NCI-H2196 (cell line): ENCODE measurements around the gene SLC4A4.

ENCODE experiments used
- DNase-seq: peaks from one replicate; lab custom pipeline; 2025; ENCODE audit not compliant: unreplicated experiment; lab: John Stamatoyannopoulos, UW

SLC4A4 gene

DNA sequence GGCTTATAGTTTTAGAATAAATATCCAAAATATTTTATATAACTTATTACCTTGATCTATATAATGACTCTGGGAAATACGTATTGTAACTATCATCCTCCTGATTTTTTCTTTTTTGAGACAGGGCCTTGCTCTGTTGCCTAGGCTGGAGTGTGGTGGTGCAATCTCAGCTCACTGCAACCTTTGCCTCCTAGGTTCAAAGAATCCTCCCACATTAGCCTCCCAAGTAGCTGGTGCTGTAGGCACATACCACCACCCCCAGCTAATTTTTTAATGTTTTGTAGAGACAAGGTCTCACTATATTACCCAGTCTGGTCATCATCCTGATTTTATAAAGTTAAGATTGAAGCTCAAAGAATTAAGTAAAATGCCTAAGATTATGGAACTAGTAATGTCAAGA, 193.6 kb downstream of the SLC4A4 start:
- DNase-seq: no peak

DNA sequence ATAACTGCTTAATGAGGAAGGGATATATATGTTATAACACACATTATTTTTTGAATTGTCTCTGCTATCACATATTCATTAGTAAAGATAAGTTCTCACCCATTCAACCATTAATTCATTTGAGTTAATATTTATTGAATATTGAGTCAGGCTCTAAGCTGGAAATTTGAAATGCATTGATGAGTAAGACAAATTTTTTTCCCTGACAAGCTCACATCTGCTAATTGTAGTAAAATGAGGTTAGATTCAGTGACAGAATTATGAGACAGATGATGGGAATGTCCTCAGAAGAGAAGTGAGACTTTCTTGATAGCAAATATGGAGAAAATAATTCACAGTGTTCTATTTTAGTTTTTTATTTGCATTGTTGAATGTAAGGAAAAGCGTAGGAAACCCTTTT, 194.3 kb downstream of the SLC4A4 start:
- no peak for DNase-seq

DNA sequence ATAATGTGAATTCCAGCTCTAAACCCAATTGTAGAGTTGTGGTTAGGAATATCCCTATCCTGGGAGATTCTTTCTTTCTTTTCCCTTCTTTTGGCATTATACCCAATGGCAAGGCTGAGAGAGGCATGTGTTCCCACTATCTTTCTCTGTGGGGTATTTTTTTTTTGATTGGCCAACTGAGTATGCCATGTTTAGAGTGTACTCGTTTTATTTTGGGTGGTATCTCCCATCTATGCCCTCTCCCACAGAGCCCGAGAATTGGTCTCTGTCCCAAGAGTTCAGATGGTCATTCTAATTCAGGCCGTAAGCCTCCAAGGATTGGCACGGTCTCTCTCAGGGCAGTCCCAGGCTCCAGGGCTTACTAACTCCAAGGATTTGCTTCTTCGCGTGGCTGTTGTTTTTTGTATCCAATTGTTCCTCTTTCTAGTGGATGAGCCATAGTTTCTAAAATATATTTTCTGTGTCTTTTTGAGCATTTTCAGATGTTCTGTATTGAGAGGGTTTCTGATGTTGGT, 198.8 kb downstream of the SLC4A4 start:
- DNase-seq: no peak

DNA sequence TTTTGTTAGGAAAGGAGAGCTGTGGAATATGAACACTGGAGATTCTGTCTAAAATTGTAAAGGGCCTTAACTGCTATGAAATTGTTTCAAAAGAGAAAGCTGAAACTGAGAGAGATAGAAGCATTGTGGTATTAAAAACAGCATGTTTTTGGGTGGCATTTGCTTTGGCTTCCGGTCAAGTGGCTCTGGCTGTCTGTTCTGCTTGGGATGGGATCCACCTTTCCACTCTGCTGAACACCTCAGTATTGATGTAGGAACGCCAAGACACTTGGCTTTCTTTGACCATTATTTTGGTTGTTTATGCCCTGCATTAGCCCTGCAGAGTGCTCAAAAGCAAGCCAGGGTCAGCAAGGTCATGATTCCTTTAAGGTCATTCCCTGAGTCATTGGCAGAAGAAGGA, 199.7 kb downstream of the SLC4A4 start:
- DNase-seq: no peak

DNA sequence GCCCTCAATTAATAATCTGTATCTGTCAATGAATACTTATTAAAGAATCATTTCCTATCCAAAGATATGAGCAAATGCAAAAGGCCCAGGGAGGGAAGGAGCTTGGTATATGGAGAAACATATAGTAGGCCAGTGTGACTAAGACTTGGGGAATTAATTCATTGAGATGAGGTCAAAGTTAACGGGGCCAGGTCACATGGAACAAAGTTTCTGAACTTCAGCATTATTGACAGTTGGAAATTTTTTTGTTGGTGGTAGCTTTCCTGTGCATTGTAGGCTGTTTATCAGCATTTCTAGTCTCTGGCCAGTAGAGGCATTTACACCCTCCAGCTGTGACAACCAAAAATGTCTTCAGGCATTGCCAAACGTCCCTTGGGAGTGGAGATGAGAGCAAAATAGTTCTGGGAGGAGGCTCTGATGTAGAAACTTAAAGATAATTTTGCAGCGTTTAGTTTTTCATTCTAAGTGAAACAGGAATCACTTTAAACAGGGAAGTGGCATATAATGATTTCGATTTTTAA, 202.0 kb downstream of the SLC4A4 start:
- no peak for DNase-seq

DNA sequence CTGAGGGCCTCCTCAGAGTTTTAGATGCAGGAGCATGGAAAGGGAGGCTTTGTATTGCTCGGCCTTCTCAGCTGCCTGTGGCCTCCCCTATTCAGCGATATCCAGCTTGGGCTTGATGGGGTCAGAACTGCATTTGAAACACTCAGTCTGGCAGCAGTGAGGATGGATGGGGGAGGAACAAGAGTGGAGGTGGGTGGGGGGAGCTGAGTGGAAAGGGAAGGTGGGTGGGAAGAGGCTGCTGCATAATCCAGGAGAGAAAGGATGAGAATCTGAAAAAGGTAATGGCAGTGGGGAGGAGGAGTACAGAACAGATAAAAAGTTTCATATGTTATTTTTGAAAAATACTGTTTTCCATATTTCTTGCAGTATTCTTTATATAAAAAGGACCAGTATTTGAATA, 202.7 kb downstream of the SLC4A4 start:
- DNase-seq: no peak

DNA sequence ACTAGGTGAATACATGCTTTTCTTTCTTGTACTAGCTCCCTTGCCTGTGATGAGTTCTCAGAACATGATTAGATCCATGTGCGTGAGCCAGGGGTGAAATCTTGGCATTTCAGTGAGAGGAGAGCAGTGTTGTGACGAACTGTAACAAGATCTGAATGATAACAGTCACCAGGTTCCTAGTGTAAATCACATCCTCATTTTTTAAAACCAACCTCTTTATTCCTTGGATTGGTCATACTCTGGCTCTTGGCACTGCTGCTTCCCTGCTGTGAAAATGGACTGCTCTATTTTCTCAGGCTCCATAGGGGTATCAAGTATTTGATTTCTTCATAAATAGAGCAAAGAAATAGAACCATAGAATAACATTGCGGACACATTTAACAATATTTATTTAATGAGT, 206.3 kb downstream of the SLC4A4 start:
- peak; percentile 33 for DNase-seq

DNA sequence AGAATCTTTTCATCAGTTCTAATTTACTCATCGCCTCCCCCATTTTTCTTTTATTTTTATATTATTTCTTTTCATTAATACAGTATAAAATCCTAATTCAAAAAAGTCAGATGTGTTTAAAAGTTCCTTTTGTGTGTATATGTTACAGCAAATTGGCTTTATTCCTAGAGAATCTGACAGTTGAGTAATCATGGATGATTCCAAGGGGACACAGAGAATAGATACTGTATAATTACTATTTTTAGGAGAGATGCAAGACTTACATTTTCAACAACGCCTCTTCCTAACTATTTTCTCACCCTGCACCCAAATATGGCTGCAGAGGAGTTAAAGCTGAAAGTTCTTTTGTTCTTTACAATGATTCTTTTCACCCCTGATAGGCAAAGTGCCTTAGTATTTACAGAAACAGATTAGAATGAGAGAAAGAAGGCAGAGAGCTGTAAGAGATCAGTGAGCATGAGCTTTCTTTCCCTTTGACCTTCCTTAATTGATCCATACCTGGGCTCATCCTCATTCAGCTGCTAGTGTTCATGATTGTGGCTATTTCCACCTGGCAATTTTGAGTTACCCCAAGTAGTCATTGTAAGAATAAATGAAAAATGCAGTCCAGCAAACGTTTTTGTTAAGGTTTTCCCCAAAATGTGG, 210.8 kb downstream of the SLC4A4 start:
- no peak for DNase-seq

DNA sequence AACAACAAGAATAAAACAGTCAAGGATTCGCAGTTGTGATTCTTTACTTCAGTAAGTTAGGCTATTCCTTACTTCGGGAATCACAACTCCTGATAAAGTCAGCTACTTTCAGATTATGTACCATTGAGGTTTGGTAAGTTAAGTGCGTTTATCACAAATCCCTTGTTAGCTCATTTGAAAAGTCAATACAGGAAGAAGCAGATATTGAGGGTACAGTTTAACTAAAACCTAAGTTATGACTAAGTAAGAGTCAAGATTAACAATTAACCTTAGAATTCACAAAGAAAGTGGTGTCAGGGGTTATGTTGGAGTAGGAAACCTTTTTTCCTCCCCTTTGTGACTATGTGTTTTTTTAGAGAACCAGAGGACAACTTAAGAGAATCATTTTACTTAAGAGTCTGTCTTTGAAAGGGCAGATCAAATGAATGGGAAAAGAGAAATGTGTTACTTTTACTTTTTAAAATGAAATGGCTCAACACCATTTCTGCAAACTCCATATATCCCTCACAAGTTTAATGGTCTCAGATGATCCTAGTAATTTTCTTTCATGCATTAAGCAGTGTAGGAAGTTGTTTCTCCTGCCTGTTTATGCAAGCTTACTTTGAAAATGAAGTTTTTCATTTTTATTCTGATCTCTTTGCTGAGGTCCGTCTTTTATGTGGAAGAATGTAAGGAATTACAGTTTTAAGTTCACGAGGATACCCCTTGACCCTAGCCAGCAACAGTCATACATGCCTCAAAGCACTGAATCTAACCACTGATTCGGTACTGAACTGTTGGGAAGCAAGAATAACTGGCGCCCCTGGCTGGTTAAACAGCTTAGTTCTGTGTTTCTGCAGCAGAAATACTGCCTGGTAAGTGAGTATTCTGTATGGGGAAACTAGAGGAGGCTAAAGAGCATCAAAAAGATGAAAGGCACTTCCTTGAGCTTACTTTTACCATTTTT, 211.7 kb downstream of the SLC4A4 start:
- DNase-seq: no peak

DNA sequence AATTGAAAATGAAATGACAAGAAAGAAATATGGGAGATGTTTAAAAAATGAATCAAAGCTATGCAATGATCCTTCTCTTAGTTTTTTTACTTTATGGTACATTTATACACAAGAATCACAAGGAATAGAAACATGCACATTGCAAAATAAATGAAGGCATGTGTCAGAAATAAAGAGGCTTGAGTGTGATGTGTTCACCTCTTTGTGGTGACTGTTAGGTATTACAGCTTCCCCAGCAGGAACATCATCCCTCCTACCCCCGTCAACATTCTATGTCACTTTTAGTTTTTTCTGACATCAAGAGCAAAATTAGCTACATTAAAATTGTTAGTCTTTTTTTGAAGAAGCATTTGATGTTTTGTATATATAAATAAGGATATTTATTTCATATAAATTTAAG, 214.8 kb downstream of the SLC4A4 start:
- DNase-seq: no peak

DNA sequence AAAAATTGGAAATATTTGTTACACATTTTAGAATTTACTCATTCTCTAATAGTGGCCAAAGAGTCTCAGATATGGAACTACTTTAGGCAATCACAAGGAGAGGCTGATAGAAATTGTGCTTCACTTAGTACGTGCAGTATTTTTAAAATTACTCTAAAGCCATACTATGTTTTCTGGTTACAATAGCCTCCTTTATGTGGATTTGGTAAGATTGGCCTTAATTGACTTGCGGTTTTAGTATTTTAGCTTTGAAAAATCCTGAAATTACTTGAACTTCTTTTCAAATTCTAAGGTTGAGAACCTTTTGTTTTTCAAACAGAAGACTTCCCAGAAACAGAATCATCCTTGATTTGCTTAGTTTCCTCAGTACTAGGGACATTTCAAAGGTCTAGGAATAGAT, 215.2 kb downstream of the SLC4A4 start:
- no peak for DNase-seq

DNA sequence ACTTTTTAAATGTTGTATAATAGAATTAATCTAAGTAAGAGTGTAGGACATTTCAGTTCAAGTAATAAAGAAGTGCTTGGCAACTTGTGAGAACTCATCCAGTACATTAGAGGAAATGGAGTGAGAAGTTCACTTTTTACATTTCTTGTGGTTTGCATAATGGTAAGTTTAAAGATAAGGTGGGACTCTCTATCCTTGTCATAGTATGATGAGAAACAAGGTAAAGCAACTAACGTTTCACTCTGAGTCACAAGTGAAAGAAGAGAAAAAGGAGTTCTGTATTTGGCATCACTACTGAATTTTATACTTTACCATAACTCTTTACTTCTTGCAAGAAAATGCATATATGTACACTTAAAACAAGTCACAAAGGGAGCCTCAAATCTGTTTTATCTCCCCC, 219.4 kb downstream of the SLC4A4 start:
- DNase-seq: no peak

DNA sequence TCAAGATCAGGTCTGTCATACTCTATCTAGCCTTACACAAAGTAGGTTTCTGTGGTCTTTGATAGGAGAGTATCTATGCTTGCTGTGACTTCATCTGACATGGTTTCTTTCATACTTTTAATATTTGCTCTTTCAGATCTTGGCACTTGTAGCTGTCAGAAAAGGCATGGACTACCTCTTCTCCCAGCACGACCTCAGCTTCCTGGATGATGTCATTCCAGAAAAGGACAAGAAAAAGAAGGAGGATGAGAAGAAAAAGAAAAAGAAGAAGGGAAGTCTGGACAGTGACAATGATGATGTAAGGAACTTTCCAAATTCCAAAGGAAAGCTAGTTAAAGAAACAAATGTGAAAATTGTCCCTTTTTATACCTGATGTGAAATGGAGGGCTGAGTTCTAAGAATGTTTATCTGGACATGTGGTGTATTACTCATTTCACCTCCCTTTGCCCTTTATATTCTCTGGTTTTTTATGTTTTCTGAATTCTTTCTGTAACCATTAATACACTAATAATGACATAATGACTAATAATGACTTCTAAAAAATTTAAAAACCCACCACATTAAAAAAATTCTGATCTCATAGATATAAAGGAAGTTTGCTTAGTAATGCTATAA, 221.2 kb downstream of the SLC4A4 start:
- DNase-seq: no peak

DNA sequence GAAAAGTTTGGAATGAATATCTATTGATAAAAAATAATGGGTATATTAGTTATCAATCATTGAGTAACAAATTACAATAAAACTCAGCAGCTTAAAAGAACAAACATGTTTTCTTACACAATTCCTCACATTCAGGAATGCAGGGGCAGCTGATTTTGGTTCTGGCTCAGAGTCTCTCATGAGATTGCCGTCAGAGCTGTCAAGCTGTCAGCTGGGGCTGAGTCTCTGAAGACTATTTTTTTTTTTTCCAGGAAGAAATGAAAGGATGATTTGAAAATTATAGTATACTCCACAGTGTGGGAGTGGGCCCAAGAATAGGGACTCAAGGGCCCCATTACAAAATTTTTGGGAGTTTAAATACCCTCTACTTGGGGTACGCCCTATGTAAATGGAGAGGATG, 226.0 kb downstream of the SLC4A4 start:
- no peak for DNase-seq

DNA sequence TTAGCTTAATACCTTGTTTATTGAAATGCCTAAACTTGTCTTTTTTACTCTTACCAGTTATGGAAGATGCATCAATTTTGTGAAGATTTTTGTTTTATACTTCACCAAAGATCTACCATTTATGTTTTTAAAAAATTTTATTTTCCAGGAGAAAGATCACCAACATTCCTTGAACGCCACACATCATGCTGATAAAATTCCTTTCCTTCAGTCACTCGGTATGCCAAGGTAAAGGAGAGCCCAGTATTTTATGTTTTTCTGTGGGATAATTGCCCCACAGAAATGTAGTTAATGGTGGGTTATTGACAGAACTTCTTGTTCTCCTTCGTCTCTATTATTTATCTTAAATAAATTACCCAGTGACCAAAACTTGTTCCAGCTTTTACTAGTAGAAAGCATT, 228.0 kb downstream of the SLC4A4 start:
- DNase-seq: no peak

DNA sequence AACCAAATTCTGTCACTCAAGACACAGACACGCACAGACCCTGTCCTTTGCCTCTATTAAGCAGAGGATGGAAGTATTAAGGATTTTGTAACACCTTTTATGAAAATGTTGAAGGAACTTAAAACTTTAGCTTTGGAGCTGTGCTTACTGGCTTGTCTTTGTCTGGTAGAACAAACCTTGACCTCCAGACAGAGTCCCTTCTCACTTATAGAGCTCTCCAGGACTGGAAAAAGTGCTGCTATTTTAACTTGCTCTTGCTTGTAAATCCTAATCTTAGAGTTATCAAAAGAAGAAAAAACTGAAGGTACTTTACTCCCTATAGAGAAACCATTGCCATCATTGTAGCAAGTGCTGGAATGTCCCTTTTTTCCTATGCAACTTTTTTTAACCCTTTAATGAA, 229.3 kb downstream of the SLC4A4 start:
- no peak for DNase-seq

DNA sequence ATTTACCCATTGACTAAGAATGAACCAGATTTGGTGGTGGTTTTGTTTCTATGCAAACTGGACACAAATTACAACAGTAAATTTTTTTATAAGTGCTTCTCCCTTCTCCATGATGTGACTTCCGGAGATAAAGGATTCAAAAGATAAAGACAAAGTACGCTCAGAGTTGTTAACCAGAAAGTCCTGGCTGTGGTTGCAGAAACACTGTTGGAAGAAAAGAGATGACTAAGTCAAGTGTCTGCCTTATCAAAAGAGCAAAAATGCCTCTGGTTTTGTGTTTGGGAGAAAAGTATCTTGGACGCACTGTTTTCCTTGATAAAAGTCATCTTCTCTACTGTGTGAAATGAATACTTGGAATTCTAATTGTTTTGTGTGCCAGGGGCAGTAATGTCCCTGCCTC, 231.7 kb downstream of the SLC4A4 start:
- no peak for DNase-seq

DNA sequence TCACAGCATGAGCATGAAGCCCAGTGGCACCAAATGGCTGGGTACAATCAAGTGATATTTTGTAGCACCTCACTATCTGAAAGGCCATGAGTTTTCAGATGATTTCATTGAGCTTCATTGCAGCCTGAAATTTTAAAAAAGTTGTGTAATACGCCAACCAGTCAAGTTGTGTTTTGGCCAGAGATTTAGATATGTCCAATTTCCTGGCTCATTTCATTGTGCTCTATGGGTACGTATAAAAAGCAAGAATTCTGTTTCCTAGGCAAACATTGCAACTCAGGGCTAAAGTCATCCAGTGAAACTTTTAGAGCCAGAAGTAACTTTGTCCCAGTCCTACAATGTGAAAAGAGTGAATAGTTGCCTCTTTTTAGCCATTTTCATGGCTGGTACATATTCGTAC, 232.5 kb downstream of the SLC4A4 start:
- no peak for DNase-seq

DNA sequence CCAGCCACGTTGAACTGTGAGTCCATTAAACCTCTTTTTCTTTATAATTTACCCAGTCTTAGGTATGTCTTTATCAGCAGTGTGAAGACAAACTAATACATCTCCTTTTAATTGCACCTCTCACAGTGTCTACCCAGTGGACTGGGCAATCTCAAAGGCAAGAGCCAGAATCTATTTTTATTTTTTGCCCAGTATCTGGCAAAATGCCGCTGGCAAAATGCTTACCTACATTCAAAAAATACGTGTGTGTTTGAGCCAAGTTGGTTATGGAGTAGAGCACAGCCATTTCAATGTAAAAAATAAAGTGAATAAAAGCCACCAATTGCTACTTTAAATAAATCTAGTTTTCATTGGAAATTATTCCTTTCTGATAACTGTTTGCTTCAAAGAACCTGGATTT, 245.2 kb downstream of the SLC4A4 start:
- no peak for DNase-seq

DNA sequence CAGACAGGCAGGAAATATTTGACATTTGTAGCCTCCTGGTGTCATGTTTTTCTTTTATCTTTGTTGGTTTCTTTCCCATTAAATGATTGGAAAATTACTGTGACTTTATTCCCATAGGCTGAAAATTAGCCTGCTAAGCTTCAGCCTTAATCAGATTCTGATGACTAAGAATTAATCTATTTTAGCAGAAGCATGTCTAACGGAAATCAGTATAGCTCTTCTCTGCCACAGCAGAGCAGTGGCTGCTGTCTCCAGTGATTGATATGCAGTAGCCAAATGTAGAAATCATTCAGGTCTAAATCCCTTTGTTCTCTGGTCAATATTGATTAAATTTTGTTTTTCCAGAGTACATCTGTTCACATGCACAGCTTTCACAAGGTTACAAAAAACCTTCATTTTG, 245.8 kb downstream of the SLC4A4 start:
- DNase-seq: no peak

DNA sequence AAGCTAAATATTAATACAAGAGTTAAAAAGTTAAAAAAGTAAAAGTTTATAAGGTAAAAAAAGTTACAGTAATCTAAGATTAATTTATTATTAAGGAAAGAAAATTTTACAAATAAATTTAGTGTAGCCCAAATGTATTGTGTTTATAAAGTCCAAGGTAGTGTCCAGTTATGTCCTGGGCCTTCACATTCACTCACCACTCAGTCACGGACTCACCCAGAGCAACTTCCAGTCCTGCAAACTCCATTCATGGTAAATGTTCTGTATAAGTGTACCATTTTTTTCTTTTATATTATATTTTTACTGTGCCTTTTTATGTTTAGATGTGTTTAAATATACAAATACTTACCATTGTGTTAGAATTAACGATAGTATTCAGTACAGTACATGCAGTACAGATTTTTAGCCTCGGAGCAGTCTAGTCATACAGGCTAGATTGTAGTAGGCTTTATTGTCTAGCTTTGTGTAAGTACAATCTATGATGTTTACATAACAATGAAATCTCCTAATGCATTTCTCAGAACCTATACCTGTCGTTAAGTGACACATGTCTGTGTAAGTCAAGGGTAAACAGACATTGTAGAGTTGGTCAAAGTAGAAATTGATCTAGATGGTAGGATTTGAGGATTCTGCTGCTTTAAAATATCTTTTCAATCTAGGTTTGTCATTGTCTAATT, 247.4 kb downstream of the SLC4A4 start:
- DNase-seq: no peak
